Measurements from ENCODE around the gene HHLA2. TPM values are rescaled to one million over a fixed set of nuclear protein-coding genes. Genes with fewer than 3 reads are reported as not detected.

HHLA2 gene
- total RNA-seq, 1 experiment from 2014 or later = 0.07 TPM

DNA sequence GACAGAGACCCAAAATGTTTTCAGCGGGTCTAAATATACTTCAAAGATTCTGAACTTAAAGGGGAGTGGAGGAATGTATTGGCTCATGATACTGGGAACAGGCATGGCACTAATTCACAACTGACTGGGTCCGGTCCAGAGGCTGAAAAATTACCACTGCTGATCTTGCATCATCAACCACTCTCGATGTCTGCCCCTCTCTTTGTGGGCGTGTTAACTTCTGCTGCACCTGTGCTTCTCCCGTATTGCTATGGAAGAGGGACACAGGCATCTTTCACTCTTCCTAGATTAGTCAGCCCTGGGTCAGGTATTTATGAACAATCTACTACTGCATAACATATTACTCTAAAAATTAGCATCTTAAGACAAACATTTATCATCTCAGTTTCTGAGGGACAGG, 33.2 kb downstream of the HHLA2 start (continued):
- TF ChIP-seq ZNF263 (CRISPR knock-in tag; IDR thresholded peaks at IDR 0.05; ENCODE audit: low read depth) (no peak), OVOL2 (CRISPR knock-in tag; IDR thresholded peaks at IDR 0.05; ENCODE audit: borderline replicate concordance) (no peak), ZBTB21 (CRISPR knock-in tag; IDR thresholded peaks at IDR 0.05; ENCODE audit: borderline replicate concordance) (no peak)
- TF ChIP-seq, protein P1, sequence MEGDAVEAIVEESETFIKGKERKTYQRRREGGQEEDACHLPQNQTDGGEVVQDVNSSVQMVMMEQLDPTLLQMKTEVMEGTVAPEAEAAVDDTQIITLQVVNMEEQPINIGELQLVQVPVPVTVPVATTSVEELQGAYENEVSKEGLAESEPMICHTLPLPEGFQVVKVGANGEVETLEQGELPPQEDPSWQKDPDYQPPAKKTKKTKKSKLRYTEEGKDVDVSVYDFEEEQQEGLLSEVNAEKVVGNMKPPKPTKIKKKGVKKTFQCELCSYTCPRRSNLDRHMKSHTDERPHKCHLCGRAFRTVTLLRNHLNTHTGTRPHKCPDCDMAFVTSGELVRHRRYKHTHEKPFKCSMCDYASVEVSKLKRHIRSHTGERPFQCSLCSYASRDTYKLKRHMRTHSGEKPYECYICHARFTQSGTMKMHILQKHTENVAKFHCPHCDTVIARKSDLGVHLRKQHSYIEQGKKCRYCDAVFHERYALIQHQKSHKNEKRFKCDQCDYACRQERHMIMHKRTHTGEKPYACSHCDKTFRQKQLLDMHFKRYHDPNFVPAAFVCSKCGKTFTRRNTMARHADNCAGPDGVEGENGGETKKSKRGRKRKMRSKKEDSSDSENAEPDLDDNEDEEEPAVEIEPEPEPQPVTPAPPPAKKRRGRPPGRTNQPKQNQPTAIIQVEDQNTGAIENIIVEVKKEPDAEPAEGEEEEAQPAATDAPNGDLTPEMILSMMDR (IDR thresholded peaks at IDR 0.05) = no peak
- TF ChIP-seq, protein P2, sequence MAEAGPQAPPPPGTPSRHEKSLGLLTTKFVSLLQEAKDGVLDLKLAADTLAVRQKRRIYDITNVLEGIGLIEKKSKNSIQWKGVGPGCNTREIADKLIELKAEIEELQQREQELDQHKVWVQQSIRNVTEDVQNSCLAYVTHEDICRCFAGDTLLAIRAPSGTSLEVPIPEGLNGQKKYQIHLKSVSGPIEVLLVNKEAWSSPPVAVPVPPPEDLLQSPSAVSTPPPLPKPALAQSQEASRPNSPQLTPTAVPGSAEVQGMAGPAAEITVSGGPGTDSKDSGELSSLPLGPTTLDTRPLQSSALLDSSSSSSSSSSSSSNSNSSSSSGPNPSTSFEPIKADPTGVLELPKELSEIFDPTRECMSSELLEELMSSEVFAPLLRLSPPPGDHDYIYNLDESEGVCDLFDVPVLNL (CRISPR knock-in tag; IDR thresholded peaks at IDR 0.05; ENCODE audit: borderline replicate concordance, low read depth) = no peak
- TF ChIP-seq, protein P3, sequence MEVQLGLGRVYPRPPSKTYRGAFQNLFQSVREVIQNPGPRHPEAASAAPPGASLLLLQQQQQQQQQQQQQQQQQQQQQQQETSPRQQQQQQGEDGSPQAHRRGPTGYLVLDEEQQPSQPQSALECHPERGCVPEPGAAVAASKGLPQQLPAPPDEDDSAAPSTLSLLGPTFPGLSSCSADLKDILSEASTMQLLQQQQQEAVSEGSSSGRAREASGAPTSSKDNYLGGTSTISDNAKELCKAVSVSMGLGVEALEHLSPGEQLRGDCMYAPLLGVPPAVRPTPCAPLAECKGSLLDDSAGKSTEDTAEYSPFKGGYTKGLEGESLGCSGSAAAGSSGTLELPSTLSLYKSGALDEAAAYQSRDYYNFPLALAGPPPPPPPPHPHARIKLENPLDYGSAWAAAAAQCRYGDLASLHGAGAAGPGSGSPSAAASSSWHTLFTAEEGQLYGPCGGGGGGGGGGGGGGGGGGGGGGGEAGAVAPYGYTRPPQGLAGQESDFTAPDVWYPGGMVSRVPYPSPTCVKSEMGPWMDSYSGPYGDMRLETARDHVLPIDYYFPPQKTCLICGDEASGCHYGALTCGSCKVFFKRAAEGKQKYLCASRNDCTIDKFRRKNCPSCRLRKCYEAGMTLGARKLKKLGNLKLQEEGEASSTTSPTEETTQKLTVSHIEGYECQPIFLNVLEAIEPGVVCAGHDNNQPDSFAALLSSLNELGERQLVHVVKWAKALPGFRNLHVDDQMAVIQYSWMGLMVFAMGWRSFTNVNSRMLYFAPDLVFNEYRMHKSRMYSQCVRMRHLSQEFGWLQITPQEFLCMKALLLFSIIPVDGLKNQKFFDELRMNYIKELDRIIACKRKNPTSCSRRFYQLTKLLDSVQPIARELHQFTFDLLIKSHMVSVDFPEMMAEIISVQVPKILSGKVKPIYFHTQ (CRISPR knock-in tag; IDR thresholded peaks at IDR 0.05) = no peak
- TF ChIP-seq, protein P4, sequence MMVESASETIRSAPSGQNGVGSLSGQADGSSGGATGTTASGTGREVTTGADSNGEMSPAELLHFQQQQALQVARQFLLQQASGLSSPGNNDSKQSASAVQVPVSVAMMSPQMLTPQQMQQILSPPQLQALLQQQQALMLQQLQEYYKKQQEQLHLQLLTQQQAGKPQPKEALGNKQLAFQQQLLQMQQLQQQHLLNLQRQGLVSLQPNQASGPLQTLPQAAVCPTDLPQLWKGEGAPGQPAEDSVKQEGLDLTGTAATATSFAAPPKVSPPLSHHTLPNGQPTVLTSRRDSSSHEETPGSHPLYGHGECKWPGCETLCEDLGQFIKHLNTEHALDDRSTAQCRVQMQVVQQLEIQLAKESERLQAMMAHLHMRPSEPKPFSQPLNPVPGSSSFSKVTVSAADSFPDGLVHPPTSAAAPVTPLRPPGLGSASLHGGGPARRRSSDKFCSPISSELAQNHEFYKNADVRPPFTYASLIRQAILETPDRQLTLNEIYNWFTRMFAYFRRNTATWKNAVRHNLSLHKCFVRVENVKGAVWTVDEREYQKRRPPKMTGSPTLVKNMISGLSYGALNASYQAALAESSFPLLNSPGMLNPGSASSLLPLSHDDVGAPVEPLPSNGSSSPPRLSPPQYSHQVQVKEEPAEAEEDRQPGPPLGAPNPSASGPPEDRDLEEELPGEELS (CRISPR knock-in tag; IDR thresholded peaks at IDR 0.05) = no peak
- TF ChIP-seq, protein P5, sequence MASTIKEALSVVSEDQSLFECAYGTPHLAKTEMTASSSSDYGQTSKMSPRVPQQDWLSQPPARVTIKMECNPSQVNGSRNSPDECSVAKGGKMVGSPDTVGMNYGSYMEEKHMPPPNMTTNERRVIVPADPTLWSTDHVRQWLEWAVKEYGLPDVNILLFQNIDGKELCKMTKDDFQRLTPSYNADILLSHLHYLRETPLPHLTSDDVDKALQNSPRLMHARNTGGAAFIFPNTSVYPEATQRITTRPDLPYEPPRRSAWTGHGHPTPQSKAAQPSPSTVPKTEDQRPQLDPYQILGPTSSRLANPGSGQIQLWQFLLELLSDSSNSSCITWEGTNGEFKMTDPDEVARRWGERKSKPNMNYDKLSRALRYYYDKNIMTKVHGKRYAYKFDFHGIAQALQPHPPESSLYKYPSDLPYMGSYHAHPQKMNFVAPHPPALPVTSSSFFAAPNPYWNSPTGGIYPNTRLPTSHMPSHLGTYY (CRISPR knock-in tag; IDR thresholded peaks at IDR 0.05) = no peak

DNA sequence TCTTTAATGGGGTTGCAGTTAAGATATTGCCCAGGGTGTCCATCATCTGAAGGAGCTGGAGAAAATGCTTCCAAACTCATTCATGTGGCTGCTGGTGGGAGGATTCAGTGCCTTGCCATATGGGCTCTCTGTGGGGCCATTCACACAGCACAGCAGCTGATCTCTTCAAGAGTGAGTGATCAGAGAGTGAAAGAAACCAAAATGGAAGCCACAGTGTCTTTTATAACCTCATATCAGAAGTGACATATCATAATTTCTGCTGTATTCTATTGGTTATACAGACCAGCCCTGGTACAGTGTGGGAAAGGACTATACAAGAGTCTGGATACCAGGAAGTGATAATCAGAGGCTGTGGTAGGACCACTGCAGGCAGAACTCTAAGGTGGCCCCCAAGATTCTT, 33.6 kb downstream of the HHLA2 start:
- CTCF ChIA-PET = no interaction called here
- no peaks in the 10 kb centered on the region for H3K27me3 Mint-ChIP-seq (ENCODE audit: low read depth)
- TF ChIP-seq, protein P6, sequence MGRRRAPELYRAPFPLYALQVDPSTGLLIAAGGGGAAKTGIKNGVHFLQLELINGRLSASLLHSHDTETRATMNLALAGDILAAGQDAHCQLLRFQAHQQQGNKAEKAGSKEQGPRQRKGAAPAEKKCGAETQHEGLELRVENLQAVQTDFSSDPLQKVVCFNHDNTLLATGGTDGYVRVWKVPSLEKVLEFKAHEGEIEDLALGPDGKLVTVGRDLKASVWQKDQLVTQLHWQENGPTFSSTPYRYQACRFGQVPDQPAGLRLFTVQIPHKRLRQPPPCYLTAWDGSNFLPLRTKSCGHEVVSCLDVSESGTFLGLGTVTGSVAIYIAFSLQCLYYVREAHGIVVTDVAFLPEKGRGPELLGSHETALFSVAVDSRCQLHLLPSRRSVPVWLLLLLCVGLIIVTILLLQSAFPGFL (CRISPR knock-in tag; IDR thresholded peaks at IDR 0.05; ENCODE audit: borderline replicate concordance) = no peak
- TF ChIP-seq KAT7 (CRISPR knock-in tag; IDR thresholded peaks at IDR 0.05; ENCODE audit: borderline replicate concordance) = no peak
- no peak for TF ChIP-seq NR3C1 (CRISPR knock-in tag; conservative IDR thresholded peaks at IDR 0.05; ENCODE audit: low read depth)
- TF ChIP-seq, protein P7, sequence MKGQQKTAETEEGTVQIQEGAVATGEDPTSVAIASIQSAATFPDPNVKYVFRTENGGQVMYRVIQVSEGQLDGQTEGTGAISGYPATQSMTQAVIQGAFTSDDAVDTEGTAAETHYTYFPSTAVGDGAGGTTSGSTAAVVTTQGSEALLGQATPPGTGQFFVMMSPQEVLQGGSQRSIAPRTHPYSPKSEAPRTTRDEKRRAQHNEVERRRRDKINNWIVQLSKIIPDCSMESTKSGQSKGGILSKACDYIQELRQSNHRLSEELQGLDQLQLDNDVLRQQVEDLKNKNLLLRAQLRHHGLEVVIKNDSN (CRISPR knock-in tag; IDR thresholded peaks at IDR 0.05) = no peak
- no peak overlapping the region for H3K4me3 Mint-ChIP-seq
- ATAC-seq (no peak), DNase-seq (ENCODE audit: low spot score) (no peak)
- H3K27ac Mint-ChIP-seq = no peak overlapping the region
- peaks cover 4% of the 10 kb centered on the region for H3K9me3 Mint-ChIP-seq
- H3K36me3 Mint-ChIP-seq = no peaks in the 10 kb centered on the region
- H3K4me1 Mint-ChIP-seq = no peaks in the 10 kb centered on the region; the same call in 1 of the 2 replicates
- POLR2A ChIA-PET = no interaction called here

Measured in WTC11 (cell line).